ENCODE results near the gene PRKCA.

DNA sequence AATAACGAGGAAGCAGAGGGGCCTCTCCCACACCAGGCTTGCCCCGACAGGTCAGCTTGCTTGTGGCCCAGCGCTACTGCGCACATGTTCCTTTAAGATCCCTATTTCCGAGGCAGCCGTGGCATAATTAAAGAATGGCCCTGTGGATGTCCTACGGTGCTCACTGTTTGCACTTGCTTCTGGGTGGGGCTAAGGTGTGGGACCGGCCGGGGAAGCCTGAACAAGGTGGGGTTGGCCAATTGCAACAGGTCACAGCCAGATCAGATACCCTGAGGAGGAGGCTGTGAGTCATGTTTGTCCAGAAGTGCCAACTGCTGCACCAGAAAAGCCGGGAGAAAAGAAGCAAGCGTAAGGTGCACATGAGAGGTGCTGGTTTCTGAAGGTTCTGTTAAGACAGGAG, 374.0 kb downstream of the PRKCA start:
- TF ChIP-seq, protein P1, sequence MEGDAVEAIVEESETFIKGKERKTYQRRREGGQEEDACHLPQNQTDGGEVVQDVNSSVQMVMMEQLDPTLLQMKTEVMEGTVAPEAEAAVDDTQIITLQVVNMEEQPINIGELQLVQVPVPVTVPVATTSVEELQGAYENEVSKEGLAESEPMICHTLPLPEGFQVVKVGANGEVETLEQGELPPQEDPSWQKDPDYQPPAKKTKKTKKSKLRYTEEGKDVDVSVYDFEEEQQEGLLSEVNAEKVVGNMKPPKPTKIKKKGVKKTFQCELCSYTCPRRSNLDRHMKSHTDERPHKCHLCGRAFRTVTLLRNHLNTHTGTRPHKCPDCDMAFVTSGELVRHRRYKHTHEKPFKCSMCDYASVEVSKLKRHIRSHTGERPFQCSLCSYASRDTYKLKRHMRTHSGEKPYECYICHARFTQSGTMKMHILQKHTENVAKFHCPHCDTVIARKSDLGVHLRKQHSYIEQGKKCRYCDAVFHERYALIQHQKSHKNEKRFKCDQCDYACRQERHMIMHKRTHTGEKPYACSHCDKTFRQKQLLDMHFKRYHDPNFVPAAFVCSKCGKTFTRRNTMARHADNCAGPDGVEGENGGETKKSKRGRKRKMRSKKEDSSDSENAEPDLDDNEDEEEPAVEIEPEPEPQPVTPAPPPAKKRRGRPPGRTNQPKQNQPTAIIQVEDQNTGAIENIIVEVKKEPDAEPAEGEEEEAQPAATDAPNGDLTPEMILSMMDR (IDR thresholded peaks at IDR 0.05), result no peak
- no peak for TF ChIP-seq POLR2A (IDR thresholded peaks at IDR 0.05)
